GM12878 (cell line): ENCODE measurements around the gene SFXN5. TPM values are rescaled to one million over a fixed set of nuclear protein-coding genes. Genes with fewer than 3 reads are reported as not detected.

ENCODE experiments used
- BMI1 ChIP-seq: fragments of 450-650 bp; IDR thresholded peaks from 2 replicates; pipeline ENCODE4 v1.6.1; 2016; ENCODE audit warnings: mild to moderate bottlenecking, moderate library complexity, borderline replicate concordance
- CBX5 ChIP-seq: sonication (generic); IDR thresholded peaks from 2 replicates; pipeline ENCODE4 v1.6.1; 2016; ENCODE audit warnings: low read depth, moderate library complexity, mild to moderate bottlenecking, inconsistent platforms
- CHD4 ChIP-seq: fragments of 200-600 bp; sonication (generic); IDR thresholded peaks from 2 replicates; pipeline ENCODE4 v1.6.1; 2016; ENCODE audit warnings: mild to moderate bottlenecking
- CREB1 ChIP-seq: IDR thresholded peaks from 2 replicates; pipeline ENCODE4 v1.6.1; 2012; ENCODE audit warnings: low read depth, mild to moderate bottlenecking, inconsistent platforms
- GATAD2B ChIP-seq: fragments of 450-650 bp; conservative IDR thresholded peaks from 2 replicates; pipeline ENCODE4 v1.6.1; 2017; ENCODE audit warnings: low read depth, mild to moderate bottlenecking, moderate library complexity
- HCFC1 ChIP-seq: fragments of 150-350 bp; IDR thresholded peaks from 2 replicates; pipeline ENCODE4 v1.6.1; 2014; ENCODE audit warnings: low read length
- IKZF1 ChIP-seq: fragments of 450-650 bp; conservative IDR thresholded peaks from 2 replicates; pipeline ENCODE4 v1.6.1; 2017; ENCODE audit warnings: antibody characterized with exemption, mild to moderate bottlenecking
- NR2F1 ChIP-seq: fragments of 450-650 bp; conservative IDR thresholded peaks from 2 replicates; pipeline ENCODE4 v1.6.1; 2017; ENCODE audit warnings: mild to moderate bottlenecking
- POLR2A ChIP-seq: IDR thresholded peaks from 2 replicates; pipeline ENCODE4 v1.6.1; 2011; ENCODE audit warnings: low read depth, mild to moderate bottlenecking, low read length
- POU2F2 ChIP-seq: IDR thresholded peaks from 3 replicates; pipeline ENCODE4 v1.6.1; 2011; ENCODE audit warnings: low read depth, mild to moderate bottlenecking, low read length, borderline replicate concordance
- RB1 ChIP-seq: fragments of 450-650 bp; formaldehyde crosslinking; IDR thresholded peaks from 2 replicates; pipeline ENCODE4 v1.6.1; 2017; ENCODE audit warnings: mild to moderate bottlenecking, borderline replicate concordance
- RBBP5 ChIP-seq: fragments of 200-600 bp; sonication (generic); conservative IDR thresholded peaks from 2 replicates; pipeline ENCODE4 v1.6.1; 2016
- SP1 ChIP-seq: IDR thresholded peaks from one replicate; pipeline ENCODE4 v1.6.1; 2011; ENCODE audit warnings: low read depth, low read length
- SREBF2 ChIP-seq: IDR thresholded peaks from 2 replicates; pipeline ENCODE4 v1.6.1; 2012; ENCODE audit warnings: mild to moderate bottlenecking, low read length
- TARDBP ChIP-seq: IDR thresholded peaks from 2 replicates; pipeline ENCODE4 v1.6.1; 2016; ENCODE audit warnings: borderline replicate concordance
- TBL1XR1 ChIP-seq: IDR thresholded peaks from 2 replicates; pipeline ENCODE4 v1.6.1; 2012; ENCODE audit warnings: low read depth, low read length, improper control_type of control experiment
- TCF12 ChIP-seq: IDR thresholded peaks from 2 replicates; pipeline ENCODE4 v1.6.1; 2011; ENCODE audit warnings: low read depth, mild to moderate bottlenecking, low read length
- WRNIP1 ChIP-seq: IDR thresholded peaks from 2 replicates; pipeline ENCODE4 v1.6.1; 2011; ENCODE audit warnings: low read depth, low read length, improper control_type of control experiment, borderline replicate concordance
- YY1 ChIP-seq: IDR thresholded peaks from 2 replicates; pipeline ENCODE4 v1.6.1; 2011; ENCODE audit warnings: low read depth, mild to moderate bottlenecking, low read length
- ZNF217 ChIP-seq: fragments of 450-650 bp; IDR thresholded peaks from 2 replicates; pipeline ENCODE4 v1.6.1; 2017; ENCODE audit warnings: antibody characterized with exemption, mild to moderate bottlenecking
- ZNF274 ChIP-seq: IDR thresholded peaks from one replicate; pipeline ENCODE4 v1.8.0; 2011; ENCODE audit not compliant: insufficient read length, insufficient read depth
- polyA plus RNA-seq, 11 experiments: library from polyadenylated mRNA; depleted of rRNA in 4 of 11; unstranded in 6 of 11; stranded (reverse) in 5 of 11; fragments of >200 nt; fragmentation: Nextera tagmentation in 4 of 11; fragmentation: Illumina TruSeq in 1 of 11; extraction: Ambion mirVana in 4 of 11; extraction: Trizol in 1 of 11; gene quantifications; 1 replicate in 1 of 11; 2 replicates in 10 of 11; pipeline versions ENCODE4 v1.2.1 to v1.2.3, GENCODE V29; 2011 to 2016; ENCODE audit warnings: inconsistent platforms in 2 of 11, missing spikeins in 2 of 11, low read depth in 1 of 11
- total RNA-seq, 4 experiments: library from RNA; depleted of rRNA in 3 of 4; stranded (reverse); fragments of >200 nt in 3 of 4; fragmentation: Illumina TruSeq in 1 of 4; extraction: Trizol in 1 of 4; gene quantifications; 2 replicates each; pipeline versions ENCODE4 v1.2.1 to v1.2.3, GENCODE V29; 2013 to 2021
- TF ChIP-seq, protein P1 (sequence below): IDR thresholded peaks from 2 replicates; pipeline ENCODE4 v1.6.1; 2012; ENCODE audit warnings: improper control_type of control experiment, low read depth, low read length; ENCODE audit not compliant: insufficient replicate concordance
- TF ChIP-seq, protein P2 (sequence below): IDR thresholded peaks from 2 replicates; pipeline ENCODE4 v1.6.1; 2011; ENCODE audit warnings: borderline replicate concordance, low read depth, mild to moderate bottlenecking, moderate library complexity, mixed read lengths, low read length; ENCODE audit not compliant: insufficient read depth; ENCODE audit errors: extremely low read length
- TF ChIP-seq, protein P3 (sequence below): fragments of 450-650 bp; formaldehyde crosslinking; IDR thresholded peaks from 2 replicates; pipeline ENCODE4 v1.4.0; 2022; ENCODE audit warnings: mild to moderate bottlenecking, moderate library complexity

Gene SFXN5
- total and polyA plus RNA-seq, 10 of the 15 experiments (the other 5 are each of a cell fraction or from before 2014, with no cell fraction given), result 3.3 to 15.9 (median 11.2) TPM

DNA sequence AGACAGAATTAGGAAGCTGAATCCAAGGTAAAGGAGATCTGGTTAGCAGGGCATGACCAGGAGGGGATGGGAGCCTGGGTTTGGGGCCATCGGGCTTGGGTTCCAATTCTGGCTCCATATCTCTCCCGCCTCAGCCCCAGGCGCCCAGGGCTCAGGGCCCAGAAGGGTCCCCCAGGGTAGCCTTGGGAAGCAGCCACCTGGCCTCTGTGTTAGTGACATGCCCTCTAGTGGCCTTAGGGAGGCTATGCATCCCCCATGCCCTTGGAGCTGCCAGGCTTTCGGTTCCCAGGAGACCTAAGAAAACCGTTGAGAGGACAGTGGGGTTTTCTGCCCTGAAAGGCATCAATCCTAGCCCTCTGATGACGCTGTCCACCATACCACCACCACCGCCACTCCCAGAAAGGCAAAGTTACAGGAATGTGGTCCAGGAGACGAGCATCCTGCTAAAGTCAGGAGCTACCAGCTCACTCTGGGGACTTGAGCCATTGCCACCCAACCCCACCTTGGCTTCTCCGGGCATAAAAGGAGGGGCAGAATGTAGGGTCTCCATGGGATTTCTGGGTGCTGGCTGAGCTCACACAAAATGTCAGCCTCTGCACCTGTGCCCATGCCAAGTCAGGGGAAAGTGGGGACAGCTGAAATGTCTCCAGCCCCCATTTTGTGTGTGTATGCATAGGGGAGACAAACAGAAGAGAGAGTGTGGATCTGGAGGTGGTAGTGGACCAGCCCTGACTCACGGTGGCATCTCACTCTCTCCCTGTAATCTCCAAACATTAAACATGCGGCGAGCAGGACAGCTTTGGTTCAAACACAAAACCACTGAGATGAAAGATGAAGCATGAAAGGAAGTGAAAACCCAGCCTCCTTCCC lies 97.7 kb downstream of the SFXN5 start (continued):
- TF ChIP-seq, protein P1, sequence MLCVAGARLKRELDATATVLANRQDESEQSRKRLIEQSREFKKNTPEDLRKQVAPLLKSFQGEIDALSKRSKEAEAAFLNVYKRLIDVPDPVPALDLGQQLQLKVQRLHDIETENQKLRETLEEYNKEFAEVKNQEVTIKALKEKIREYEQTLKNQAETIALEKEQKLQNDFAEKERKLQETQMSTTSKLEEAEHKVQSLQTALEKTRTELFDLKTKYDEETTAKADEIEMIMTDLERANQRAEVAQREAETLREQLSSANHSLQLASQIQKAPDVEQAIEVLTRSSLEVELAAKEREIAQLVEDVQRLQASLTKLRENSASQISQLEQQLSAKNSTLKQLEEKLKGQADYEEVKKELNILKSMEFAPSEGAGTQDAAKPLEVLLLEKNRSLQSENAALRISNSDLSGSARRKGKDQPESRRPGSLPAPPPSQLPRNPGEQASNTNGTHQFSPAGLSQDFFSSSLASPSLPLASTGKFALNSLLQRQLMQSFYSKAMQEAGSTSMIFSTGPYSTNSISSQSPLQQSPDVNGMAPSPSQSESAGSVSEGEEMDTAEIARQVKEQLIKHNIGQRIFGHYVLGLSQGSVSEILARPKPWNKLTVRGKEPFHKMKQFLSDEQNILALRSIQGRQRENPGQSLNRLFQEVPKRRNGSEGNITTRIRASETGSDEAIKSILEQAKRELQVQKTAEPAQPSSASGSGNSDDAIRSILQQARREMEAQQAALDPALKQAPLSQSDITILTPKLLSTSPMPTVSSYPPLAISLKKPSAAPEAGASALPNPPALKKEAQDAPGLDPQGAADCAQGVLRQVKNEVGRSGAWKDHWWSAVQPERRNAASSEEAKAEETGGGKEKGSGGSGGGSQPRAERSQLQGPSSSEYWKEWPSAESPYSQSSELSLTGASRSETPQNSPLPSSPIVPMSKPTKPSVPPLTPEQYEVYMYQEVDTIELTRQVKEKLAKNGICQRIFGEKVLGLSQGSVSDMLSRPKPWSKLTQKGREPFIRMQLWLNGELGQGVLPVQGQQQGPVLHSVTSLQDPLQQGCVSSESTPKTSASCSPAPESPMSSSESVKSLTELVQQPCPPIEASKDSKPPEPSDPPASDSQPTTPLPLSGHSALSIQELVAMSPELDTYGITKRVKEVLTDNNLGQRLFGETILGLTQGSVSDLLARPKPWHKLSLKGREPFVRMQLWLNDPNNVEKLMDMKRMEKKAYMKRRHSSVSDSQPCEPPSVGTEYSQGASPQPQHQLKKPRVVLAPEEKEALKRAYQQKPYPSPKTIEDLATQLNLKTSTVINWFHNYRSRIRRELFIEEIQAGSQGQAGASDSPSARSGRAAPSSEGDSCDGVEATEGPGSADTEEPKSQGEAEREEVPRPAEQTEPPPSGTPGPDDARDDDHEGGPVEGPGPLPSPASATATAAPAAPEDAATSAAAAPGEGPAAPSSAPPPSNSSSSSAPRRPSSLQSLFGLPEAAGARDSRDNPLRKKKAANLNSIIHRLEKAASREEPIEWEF, result no peak
- TF ChIP-seq CHD4, result no peak
- TF ChIP-seq NR2F1, result no peak
- no peak for TF ChIP-seq CBX5
- TF ChIP-seq TCF12, result peak; percentile 49; the same call in 1 of the 2 replicates
- TF ChIP-seq TARDBP, result no peak
- no peak for TF ChIP-seq GATAD2B
- no peak for TF ChIP-seq HCFC1
- no peak; the same call in 1 of the 2 replicates for TF ChIP-seq IKZF1
- no peak for TF ChIP-seq CREB1
- TF ChIP-seq TBL1XR1, result no peak
- no peak for TF ChIP-seq RB1
- TF ChIP-seq ZNF274, result no peak
- TF ChIP-seq, protein P2, sequence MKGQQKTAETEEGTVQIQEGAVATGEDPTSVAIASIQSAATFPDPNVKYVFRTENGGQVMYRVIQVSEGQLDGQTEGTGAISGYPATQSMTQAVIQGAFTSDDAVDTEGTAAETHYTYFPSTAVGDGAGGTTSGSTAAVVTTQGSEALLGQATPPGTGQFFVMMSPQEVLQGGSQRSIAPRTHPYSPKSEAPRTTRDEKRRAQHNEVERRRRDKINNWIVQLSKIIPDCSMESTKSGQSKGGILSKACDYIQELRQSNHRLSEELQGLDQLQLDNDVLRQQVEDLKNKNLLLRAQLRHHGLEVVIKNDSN, result no peak
- no peak for TF ChIP-seq SREBF2
- peak; percentile 28; the same call in 1 of the 2 replicates for TF ChIP-seq YY1
- 0 out of 3 replicates have a peak, but pooled peaks have one; percentile 19 for TF ChIP-seq POU2F2
- TF ChIP-seq ZNF217, result no peak
- TF ChIP-seq BMI1, result no peak
- TF ChIP-seq SP1, result no peak
- no peak for TF ChIP-seq WRNIP1
- TF ChIP-seq RBBP5, result no peak
- TF ChIP-seq POLR2A, result no peak
- TF ChIP-seq, protein P3, sequence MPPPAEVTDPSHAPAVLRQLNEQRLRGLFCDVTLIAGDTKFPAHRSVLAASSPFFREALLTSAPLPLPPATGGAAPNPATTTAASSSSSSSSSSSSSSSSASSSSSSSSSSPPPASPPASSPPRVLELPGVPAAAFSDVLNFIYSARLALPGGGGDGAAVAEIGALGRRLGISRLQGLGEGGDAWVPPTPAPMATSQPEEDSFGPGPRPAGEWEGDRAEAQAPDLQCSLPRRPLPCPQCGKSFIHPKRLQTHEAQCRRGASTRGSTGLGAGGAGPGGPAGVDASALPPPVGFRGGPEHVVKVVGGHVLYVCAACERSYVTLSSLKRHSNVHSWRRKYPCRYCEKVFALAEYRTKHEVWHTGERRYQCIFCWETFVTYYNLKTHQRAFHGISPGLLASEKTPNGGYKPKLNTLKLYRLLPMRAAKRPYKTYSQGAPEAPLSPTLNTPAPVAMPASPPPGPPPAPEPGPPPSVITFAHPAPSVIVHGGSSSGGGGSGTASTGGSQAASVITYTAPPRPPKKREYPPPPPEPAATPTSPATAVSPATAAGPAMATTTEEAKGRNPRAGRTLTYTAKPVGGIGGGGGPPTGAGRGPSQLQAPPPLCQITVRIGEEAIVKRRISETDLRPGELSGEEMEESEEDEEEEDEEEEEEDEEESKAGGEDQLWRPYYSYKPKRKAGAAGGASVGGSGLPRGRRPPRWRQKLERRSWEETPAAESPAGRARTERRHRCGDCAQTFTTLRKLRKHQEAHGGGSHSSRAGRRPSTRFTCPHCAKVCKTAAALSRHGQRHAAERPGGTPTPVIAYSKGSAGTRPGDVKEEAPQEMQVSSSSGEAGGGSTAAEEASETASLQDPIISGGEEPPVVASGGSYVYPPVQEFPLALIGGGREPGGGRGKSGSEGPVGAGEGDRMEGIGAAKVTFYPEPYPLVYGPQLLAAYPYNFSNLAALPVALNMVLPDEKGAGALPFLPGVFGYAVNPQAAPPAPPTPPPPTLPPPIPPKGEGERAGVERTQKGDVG (CRISPR knock-in tag), result no peak
